ENCODE data around the gene ANKAR. TPM values are rescaled to one million over a fixed set of nuclear protein-coding genes. Genes with fewer than 3 reads are reported as not detected.
"Not testable (repeated sequence)": the region's sequence is repeated elsewhere in the genome, so short reads cannot be mapped to it uniquely, and the experiment has no call there.

Gene ANKAR
- total RNA-seq, 1 donor from 2014 or later: 10.3 TPM

- no peak overlapping the region for H3K4me3 ChIP-seq
- DNase-seq (no peak), ATAC-seq (no peak)
- H3K9me3 ChIP-seq: no peaks in the 10 kb centered on the region
- TF ChIP-seq CTCF (IDR thresholded peaks at IDR 0.05): no peak
- H3K27me3 ChIP-seq (ENCODE audit: low read depth): no peaks in the 10 kb centered on the region
- intact Hi-C loops (cut with DNase I): no loop called here
- no peaks in the 10 kb centered on the region for H3K4me1 ChIP-seq
- H3K36me3 ChIP-seq: no peaks in the 10 kb centered on the region
- H3K27ac ChIP-seq: no peak overlapping the region
Observed at GRCh38 chr2:189651284-189651683, 23.2 kb upstream of the ANKAR start.

- intact Hi-C loops (cut with DNase I); H3K36me3 ChIP-seq; DNase-seq; H3K27ac ChIP-seq; H3K4me1 ChIP-seq; ATAC-seq; H3K27me3 ChIP-seq (ENCODE audit: low read depth); H3K9me3 ChIP-seq; H3K4me3 ChIP-seq: not testable (repeated sequence)
Observed at GRCh38 chr2:189653464-189653863, 21.0 kb upstream of the ANKAR start.

- Histone ChIP-seq H3K27ac (no peak overlapping the region), H3K36me3 (no peaks in the 10 kb centered on the region), H3K4me3 (no peak overlapping the region), H3K4me1 (peaks cover 7% of the 10 kb centered on the region), H3K9me3 (no peaks in the 10 kb centered on the region), H3K27me3 (ENCODE audit: low read depth) (no peaks in the 10 kb centered on the region)
- intact Hi-C loops (cut with DNase I): no loop called here
- ATAC-seq: peak in 1 of 2 donors; percentile 25
- no peak for DNase-seq
- no peak for TF ChIP-seq CTCF (IDR thresholded peaks at IDR 0.05)
Observed at GRCh38 chr2:189654641-189655040, 19.8 kb upstream of the ANKAR start.

GRCh38 chr2:189657867-189658266 is 16.6 kb upstream of the ANKAR start:
- Histone ChIP-seq H3K27me3 (ENCODE audit: low read depth) (no peaks in the 10 kb centered on the region), H3K4me1 (peaks cover 17% of the 10 kb centered on the region), H3K4me3 (no peak overlapping the region), H3K27ac (peak overlapping the region; percentile 76), H3K36me3 (no peaks in the 10 kb centered on the region), H3K9me3 (no peaks in the 10 kb centered on the region)
- TF ChIP-seq CTCF (IDR thresholded peaks at IDR 0.05): no peak
- DNase-seq: peak; percentile 63
- peak; percentile 61 to 72 for ATAC-seq
- intact Hi-C loops (cut with DNase I): no loop called here

GRCh38 chr2:189658306-189659212 is 15.9 kb upstream of the ANKAR start:
- intact Hi-C loops (cut with DNase I): no loop called here
- ATAC-seq (peak in 1 of 2 donors; percentile 3), DNase-seq (peak; percentile 48)
- Histone ChIP-seq H3K27me3 (ENCODE audit: low read depth) (no peaks in the 10 kb centered on the region), H3K27ac (peak overlapping the region; percentile 76), H3K4me3 (no peak overlapping the region), H3K9me3 (no peaks in the 10 kb centered on the region), H3K4me1 (peaks cover 21% of the 10 kb centered on the region), H3K36me3 (no peaks in the 10 kb centered on the region)
- no peak for TF ChIP-seq CTCF (IDR thresholded peaks at IDR 0.05)

GRCh38 chr2:189659734-189660133 is 14.7 kb upstream of the ANKAR start:
- no peak for DNase-seq
- intact Hi-C loops (cut with DNase I): no loop called here
- Histone ChIP-seq H3K36me3 (no peaks in the 10 kb centered on the region), H3K4me1 (peaks cover 33% of the 10 kb centered on the region), H3K27ac (no peak overlapping the region), H3K9me3 (no peaks in the 10 kb centered on the region), H3K4me3 (no peak overlapping the region), H3K27me3 (ENCODE audit: low read depth) (no peaks in the 10 kb centered on the region)
- no peak for TF ChIP-seq CTCF (IDR thresholded peaks at IDR 0.05)
- ATAC-seq: no peak

Measured in lower lobe of right lung (tissue), 2 donors.